ENCODE results near the gene PCDHB4.
"Not testable (repeated sequence)": the region's sequence is repeated elsewhere in the genome, so short reads cannot be mapped to it uniquely, and the experiment has no call there.

PCDHB4 gene

GRCh38 chr5:141150224-141150992 lies 28.8 kb downstream of the PCDHB4 start:
- no peak for DNase-seq (ENCODE audit: low read depth)

- DNase-seq (ENCODE audit: low read depth) = no peak
Observed at GRCh38 chr5:141150993-141151325, 29.3 kb downstream of the PCDHB4 start.

- not testable (repeated sequence) for DNase-seq (ENCODE audit: low read depth)
Observed at GRCh38 chr5:141151632-141152031, 30.0 kb downstream of the PCDHB4 start.

- not testable (repeated sequence) for DNase-seq (ENCODE audit: low read depth)
Observed at GRCh38 chr5:141152096-141152495, 30.5 kb downstream of the PCDHB4 start.

GRCh38 chr5:141155540-141156374 lies 34.1 kb downstream of the PCDHB4 start:
- no peak for DNase-seq (ENCODE audit: low read depth)

- not testable (repeated sequence) for DNase-seq (ENCODE audit: low read depth)
Observed at GRCh38 chr5:141157356-141157755, 35.7 kb downstream of the PCDHB4 start.

GRCh38 chr5:141157901-141158300 lies 36.3 kb downstream of the PCDHB4 start:
- DNase-seq (ENCODE audit: low read depth) = not testable (repeated sequence)

GRCh38 chr5:141172381-141173204 lies 51.0 kb downstream of the PCDHB4 start, which contains the start of gene PCDHB7:
TSS of gene PCDHB7 (plus strand) at chr5:141172644. CDS start at chr5:141172836, 192 bp downstream.
- DNase-seq (ENCODE audit: low read depth) = no peak

GRCh38 chr5:141174291-141175104 lies 52.9 kb downstream of the PCDHB4 start:
- DNase-seq (ENCODE audit: low read depth) = not testable (repeated sequence)

All from fibroblast of the conjunctiva (primary cell).